Esophagus muscularis mucosa (tissue), 4 donors: ENCODE results near the gene MAP3K10. TPM values are rescaled to one million over a fixed set of nuclear protein-coding genes. Genes with fewer than 3 reads are reported as not detected.
"Not testable (repeated sequence)": the region's sequence is repeated elsewhere in the genome, so short reads cannot be mapped to it uniquely, and the experiment has no call there.

Experiments
- DNase-seq: peaks from one replicate; pipeline ENCODE4 v3.0.0-alpha.2; 2017; ENCODE audit errors: extremely low spot score
- H3K27ac ChIP-seq, 4 donors: fragments of 200-600 bp; sonication (generic); replicated peaks in 1 of 4; 1 replicate in 3 of 4; 2 replicates in 1 of 4; pipeline ENCODE4 v1.5.1; 2016 to 2019; ENCODE audit warnings: mild to moderate bottlenecking in 1 of 4
- H3K27me3 ChIP-seq, 4 donors: fragments of 200-600 bp; sonication (generic); one replicate each; pipeline versions ENCODE4 v1.5.1 to v1.6.0; 2016 to 2019
- H3K36me3 ChIP-seq, 4 donors: fragments of 200-600 bp; sonication (generic); one replicate each; pipeline ENCODE4 v1.5.1; 2016 to 2019
- H3K4me1 ChIP-seq, 4 donors: fragments of 200-600 bp; sonication (generic); one replicate each; pipeline ENCODE4 v1.5.1; 2016 to 2019
- H3K4me3 ChIP-seq, 4 donors: fragments of 200-600 bp; sonication (generic); 1 replicate in 2 of 4; 2 replicates in 2 of 4; pipeline ENCODE4 v1.5.1; 2016 to 2019; ENCODE audit warnings: mild to moderate bottlenecking in 4 of 4, moderate library complexity in 1 of 4
- H3K9me3 ChIP-seq, 4 donors: fragments of 200-600 bp; sonication (generic); 1 replicate in 3 of 4; 2 replicates in 1 of 4; pipeline ENCODE4 v1.5.1; 2016 to 2019
- EP300 ChIP-seq: sonication (generic); formaldehyde crosslinking; IDR thresholded peaks from one replicate; pipeline ENCODE4 v1.6.1; 2017; ENCODE audit warnings: antibody characterized with exemption
- POLR2A ChIP-seq: fragments of 450-650 bp; IDR thresholded peaks from one replicate; pipeline ENCODE4 v1.6.1; 2017; ENCODE audit warnings: antibody characterized with exemption, moderate library complexity, mild to moderate bottlenecking, low read depth
- POLR2AphosphoS5 ChIP-seq, 2 donors: sonication (generic); formaldehyde crosslinking; IDR thresholded peaks; one replicate each; pipeline ENCODE4 v1.6.1; 2017; ENCODE audit warnings: antibody characterized with exemption in 2 of 2
- WGBS: methylation state at CpG from one replicate; pipeline ENCODE4 v1.1.5; 2018; 5-methylcytosine and 5-hydroxymethylcytosine counted together
- intact Hi-C: fragments of 100-400 bp; cut with DNase I; formaldehyde crosslinking; loops from one replicate; pipeline ENCODE4 v1.15.1; 2023
- total RNA-seq, 4 donors: library from RNA; depleted of rRNA; stranded (reverse); fragments of >200 nt; gene quantifications; one replicate each; pipeline versions ENCODE4 v1.1.0 to v1.2.1, GENCODE V29; 2016
- TF ChIP-seq, protein P1 (sequence below), 3 experiments: fragments of 200-600 bp in 2 of 3; fragments of 450-650 bp in 1 of 3; sonication (generic) in 2 of 3; IDR thresholded peaks; one replicate each; pipeline ENCODE4 v1.5.1; 2017 to 2019; ENCODE audit warnings: antibody characterized with exemption in 3 of 3, mild to moderate bottlenecking in 2 of 3, moderate library complexity in 1 of 3

Gene MAP3K10
- total RNA-seq, 4 donors from 2014 or later = 10.1 to 25.9 (median 20.8) TPM

GRCh38 chr19:40144947-40145748 lies 46.1 kb upstream of the MAP3K10 start:
- peaks cover 0 to 5% (median 2%) of the 10 kb centered on the region in 4 donors for H3K4me1 ChIP-seq
- no peaks in the 10 kb centered on the region for H3K9me3 ChIP-seq
- H3K4me3 ChIP-seq = no peak overlapping the region
- H3K27me3 ChIP-seq = peaks cover 0 to 44% (median 0%) of the 10 kb centered on the region in 4 donors
- no peak overlapping the region for H3K27ac ChIP-seq
- DNase-seq = peak; percentile 17
- WGBS = 89% methylated on average over 5 of the region's 5 CpGs
- H3K36me3 ChIP-seq = no peaks in the 10 kb centered on the region
- intact Hi-C loops = no loop called here
- TF ChIP-seq, protein P1, sequence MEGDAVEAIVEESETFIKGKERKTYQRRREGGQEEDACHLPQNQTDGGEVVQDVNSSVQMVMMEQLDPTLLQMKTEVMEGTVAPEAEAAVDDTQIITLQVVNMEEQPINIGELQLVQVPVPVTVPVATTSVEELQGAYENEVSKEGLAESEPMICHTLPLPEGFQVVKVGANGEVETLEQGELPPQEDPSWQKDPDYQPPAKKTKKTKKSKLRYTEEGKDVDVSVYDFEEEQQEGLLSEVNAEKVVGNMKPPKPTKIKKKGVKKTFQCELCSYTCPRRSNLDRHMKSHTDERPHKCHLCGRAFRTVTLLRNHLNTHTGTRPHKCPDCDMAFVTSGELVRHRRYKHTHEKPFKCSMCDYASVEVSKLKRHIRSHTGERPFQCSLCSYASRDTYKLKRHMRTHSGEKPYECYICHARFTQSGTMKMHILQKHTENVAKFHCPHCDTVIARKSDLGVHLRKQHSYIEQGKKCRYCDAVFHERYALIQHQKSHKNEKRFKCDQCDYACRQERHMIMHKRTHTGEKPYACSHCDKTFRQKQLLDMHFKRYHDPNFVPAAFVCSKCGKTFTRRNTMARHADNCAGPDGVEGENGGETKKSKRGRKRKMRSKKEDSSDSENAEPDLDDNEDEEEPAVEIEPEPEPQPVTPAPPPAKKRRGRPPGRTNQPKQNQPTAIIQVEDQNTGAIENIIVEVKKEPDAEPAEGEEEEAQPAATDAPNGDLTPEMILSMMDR (IDR thresholded peaks at IDR 0.05) = no peak
- TF ChIP-seq EP300 (no peak), POLR2A (no peak), POLR2AphosphoS5 (IDR thresholded peaks at IDR 0.05) (no peak)

DNA sequence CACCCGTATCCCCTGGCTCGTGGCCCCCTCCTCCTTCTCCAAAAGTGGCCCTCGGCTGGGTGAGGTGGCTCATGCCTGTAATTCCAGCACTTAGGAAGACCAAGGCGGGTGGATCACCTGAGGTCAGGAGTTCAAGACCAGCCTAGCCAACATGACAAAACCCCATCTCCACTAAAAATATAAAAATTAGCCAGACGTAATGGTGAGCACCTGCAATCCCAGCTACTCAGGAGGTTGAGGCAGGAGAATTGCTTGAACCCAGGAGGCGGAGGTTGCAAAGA lies 45.5 kb upstream of the MAP3K10 start:
- WGBS = 76% methylated on average over 6 of the region's 6 CpGs
- H3K27me3 ChIP-seq = peaks cover 0 to 38% (median 0%) of the 10 kb centered on the region in 4 donors
- H3K4me1 ChIP-seq, H3K4me3 ChIP-seq, intact Hi-C loops, H3K9me3 ChIP-seq, H3K36me3 ChIP-seq, H3K27ac ChIP-seq: not testable (repeated sequence)
- DNase-seq = peak; percentile 60

DNA sequence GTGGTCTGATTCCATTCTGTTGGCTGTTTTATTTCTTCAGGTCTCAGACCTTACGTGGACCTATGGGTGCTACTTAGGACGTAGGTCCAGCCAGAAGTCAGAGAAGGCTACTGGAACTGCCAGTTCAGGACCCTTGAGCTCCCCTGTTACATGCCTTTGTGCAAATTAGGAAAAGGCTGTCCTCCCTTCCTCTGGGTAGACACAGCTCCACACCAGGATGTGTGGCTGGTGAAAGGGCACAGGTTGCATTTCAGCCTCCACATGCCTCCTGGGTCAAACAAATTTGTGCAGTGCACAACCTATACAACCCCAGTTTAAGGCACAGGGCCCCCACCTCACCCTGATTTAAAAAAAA lies 43.9 kb upstream of the MAP3K10 start:
- TF ChIP-seq EP300 = no peak
- TF ChIP-seq POLR2A = no peak
- TF ChIP-seq, protein P1 (IDR thresholded peaks at IDR 0.05) = no peak
- TF ChIP-seq POLR2AphosphoS5 (IDR thresholded peaks at IDR 0.05) = no peak
- WGBS = 67% methylated on average over 2 of the region's 2 CpGs
- peak; percentile 68 for DNase-seq
- Histone ChIP-seq H3K36me3 (no peaks in the 10 kb centered on the region), H3K27me3 (peaks cover 0 to 29% (median 0%) of the 10 kb centered on the region in 4 donors), H3K9me3 (no peaks in the 10 kb centered on the region), H3K4me3 (no peak overlapping the region), H3K27ac (no peak overlapping the region), H3K4me1 (peaks cover 0 to 5% (median 2%) of the 10 kb centered on the region in 4 donors)
- intact Hi-C loops = no loop called here

DNA sequence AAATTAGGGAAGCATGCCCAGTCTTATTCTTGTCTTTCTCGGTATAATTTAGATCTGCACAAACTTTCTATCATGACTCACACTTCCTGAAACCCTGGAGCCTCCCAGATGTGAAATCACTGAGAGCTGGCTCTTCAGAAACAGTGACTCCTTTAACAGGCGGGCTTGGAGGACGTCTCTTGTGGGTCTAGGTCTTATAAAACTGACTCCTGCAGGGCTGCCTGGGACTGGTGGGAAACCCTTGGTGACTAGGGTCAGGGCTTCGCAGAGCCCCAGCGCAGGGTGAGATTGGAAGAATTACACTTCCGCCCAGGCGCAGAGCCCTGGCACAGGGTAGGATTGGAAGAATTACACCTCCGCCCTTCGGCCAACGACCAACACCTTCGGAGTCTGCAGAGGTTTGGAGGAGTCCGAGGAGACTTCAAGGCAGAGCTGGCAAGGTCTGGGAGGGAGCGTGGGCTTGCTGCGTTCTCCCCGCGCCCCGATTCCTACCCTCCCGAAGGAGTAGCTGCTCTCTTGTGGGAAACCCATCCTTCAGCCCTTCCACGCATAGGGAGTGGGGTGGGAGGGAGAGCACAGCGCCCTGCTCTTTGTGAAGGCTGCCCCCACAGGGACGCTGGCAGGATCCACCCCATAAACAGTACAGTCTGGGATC lies 43.4 kb upstream of the MAP3K10 start:
- H3K9me3 ChIP-seq = no peaks in the 10 kb centered on the region
- peak overlapping the region in 1 of 4 donors; percentile 20 for H3K4me3 ChIP-seq
- no peak overlapping the region for H3K27ac ChIP-seq
- peak; percentile 83 for DNase-seq
- 48% methylated on average over 11 of the region's 21 CpGs for WGBS
- TF ChIP-seq, protein P1 (IDR thresholded peaks at IDR 0.05) = no peak
- TF ChIP-seq POLR2A (no peak), POLR2AphosphoS5 (IDR thresholded peaks at IDR 0.05) (peak in 1 of 2 donors; percentile 9), EP300 (no peak)
- H3K27me3 ChIP-seq = peaks cover 0 to 29% (median 0%) of the 10 kb centered on the region in 4 donors
- intact Hi-C loops = no loop called here
- peaks cover 0 to 5% (median 2%) of the 10 kb centered on the region in 4 donors for H3K4me1 ChIP-seq
- no peaks in the 10 kb centered on the region for H3K36me3 ChIP-seq

DNA sequence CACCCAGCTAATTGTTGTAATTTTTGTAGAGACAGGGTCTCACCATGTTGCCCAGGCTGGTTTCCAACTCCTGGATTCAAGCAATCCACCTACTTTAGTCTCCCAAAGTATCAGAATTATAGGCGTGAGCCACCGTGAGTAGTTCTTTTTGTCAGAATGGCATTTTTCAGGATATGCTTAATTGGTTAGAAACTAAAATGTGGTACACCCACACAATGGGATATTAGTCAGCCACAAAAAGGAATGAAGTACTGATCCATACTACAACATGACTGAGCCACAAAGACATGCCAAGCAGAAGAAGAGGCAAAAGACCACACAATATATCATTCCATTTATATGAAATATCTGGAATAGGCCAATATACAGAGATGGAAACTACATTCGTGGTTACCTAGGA lies 41.7 kb upstream of the MAP3K10 start:
- Histone ChIP-seq H3K27ac (no peak overlapping the region), H3K27me3 (peaks cover 0 to 29% (median 0%) of the 10 kb centered on the region in 4 donors), H3K4me1 (peaks cover 0 to 4% (median 0%) of the 10 kb centered on the region in 4 donors), H3K9me3 (no peaks in the 10 kb centered on the region), H3K4me3 (no peak overlapping the region), H3K36me3 (no peaks in the 10 kb centered on the region)
- DNase-seq = peak; percentile 29
- intact Hi-C loops = no loop called here
- TF ChIP-seq, protein P1 (IDR thresholded peaks at IDR 0.05) = no peak
- TF ChIP-seq POLR2A (no peak), POLR2AphosphoS5 (IDR thresholded peaks at IDR 0.05) (no peak), EP300 (no peak)
- 95% methylated on average over 3 of the region's 3 CpGs for WGBS
